Activated CD8-positive, alpha-beta memory T cell treated with anti-CD3 and anti-CD28 coated beads, Interleukin-2, amount 10 ng/mL, durations not matched to agents 7 days and 5 days (primary cell): ENCODE data around the gene NCL. TPM values are rescaled to one million over a fixed set of nuclear protein-coding genes. Genes with fewer than 3 reads are reported as not detected.
"Not testable (repeated sequence)": the region's sequence is repeated elsewhere in the genome, so short reads cannot be mapped to it uniquely, and the experiment has no call there.

Source experiments
- ATAC-seq: fragments of 150-1000 bp; cut with Tn5 transposase; one replicate; pipeline ENCODE4 v1.10.0; 2021; ENCODE audit warnings: moderate library complexity
- CTCF ChIA-PET: fragments of 350-600 bp; sonication (Branson Sonifier 250); formaldehyde crosslinking; loops from one replicate; lab custom pipeline; 2021; ENCODE audit warnings: antibody characterized with exemption; lab: Charles Lee
- DNase-seq: peaks from one replicate; pipeline ENCODE4 v3.0.0-alpha.2; 2020
- H3K27ac Mint-ChIP-seq: one replicate; pipeline ENCODE4 v1.8.0; 2021; ENCODE audit warnings: mild to moderate bottlenecking, mixed read lengths
- H3K27me3 Mint-ChIP-seq: one replicate; pipeline ENCODE4 v1.8.0; 2021; ENCODE audit warnings: mixed read lengths
- H3K36me3 Mint-ChIP-seq: one replicate; pipeline ENCODE4 v1.8.0; 2021; ENCODE audit warnings: mild to moderate bottlenecking, mixed read lengths
- H3K4me1 Mint-ChIP-seq: one replicate; pipeline ENCODE4 v1.8.0; 2021; ENCODE audit warnings: mixed read lengths
- H3K4me3 Mint-ChIP-seq: one replicate; pipeline ENCODE4 v1.8.0; 2021; ENCODE audit warnings: mild to moderate bottlenecking, moderate library complexity, mixed read lengths
- H3K9me3 Mint-ChIP-seq: one replicate; pipeline ENCODE4 v1.8.0; 2022; ENCODE audit warnings: low read depth, mixed read lengths
- total RNA-seq, 2 experiments: library from RNA; stranded (reverse); gene quantifications; one replicate each; pipeline ENCODE4 v1.2.3, GENCODE V29; 2021

The NCL gene
- total RNA-seq, 2 experiments from 2014 or later = 634 to 820 TPM

- H3K36me3 Mint-ChIP-seq = no peaks in the 10 kb centered on the region
- H3K9me3 Mint-ChIP-seq = no peaks in the 10 kb centered on the region
- CTCF ChIA-PET = interaction anchor here (1.0 to 1.9 kb wide), 2 partner anchors 9 to 193 kb away, joined by 3 to 4 read pairs; no protein-coding TSS in a partner anchor
- H3K4me1 Mint-ChIP-seq = peaks cover 13% of the 10 kb centered on the region
- peaks cover 5% of the 10 kb centered on the region for H3K27me3 Mint-ChIP-seq
- DNase-seq (no peak), ATAC-seq (no peak)
- no peak overlapping the region for H3K27ac Mint-ChIP-seq
- no peak overlapping the region for H3K4me3 Mint-ChIP-seq
Measured at GRCh38 chr2:231421051-231421580, 43.2 kb downstream of the NCL start.

GRCh38 chr2:231418820-231419640, 45.3 kb downstream of the NCL start:
- peaks cover 3% of the 10 kb centered on the region for H3K4me1 Mint-ChIP-seq
- no peak for ATAC-seq
- CTCF ChIA-PET = interaction anchor here (1.4 to 2.3 kb wide), 3 partner anchors 13 to 14 kb away, joined by 3 to 7 read pairs (median 6); no protein-coding TSS in a partner anchor
- no peak overlapping the region for H3K4me3 Mint-ChIP-seq
- no peaks in the 10 kb centered on the region for H3K36me3 Mint-ChIP-seq
- no peaks in the 10 kb centered on the region for H3K9me3 Mint-ChIP-seq
- no peak overlapping the region for H3K27ac Mint-ChIP-seq
- peaks cover 18% of the 10 kb centered on the region for H3K27me3 Mint-ChIP-seq
- DNase-seq = no peak

GRCh38 chr2:231415029-231415428, 49.3 kb downstream of the NCL start:
- no peak for ATAC-seq
- no peak for DNase-seq
- Mint-ChIP-seq H3K4me1 (peaks cover 8% of the 10 kb centered on the region), H3K27me3 (peaks cover 47% of the 10 kb centered on the region), H3K36me3 (peaks cover 2% of the 10 kb centered on the region), H3K9me3 (peaks cover 5% of the 10 kb centered on the region), H3K27ac (no peak overlapping the region), H3K4me3 (no peak overlapping the region)
- CTCF ChIA-PET = interaction anchor here (1.0 to 1.8 kb wide), 3 partner anchors 9 to 188 kb away, joined by 4 read pairs; no protein-coding TSS in a partner anchor

- Mint-ChIP-seq H3K4me3 (no peak overlapping the region), H3K27ac (no peak overlapping the region)
- CTCF ChIA-PET = interaction anchor here (1.7 to 4.5 kb wide), 3 partner anchors 38 to 187 kb away, joined by 4 to 35 read pairs (median 18); no protein-coding TSS in a partner anchor
Measured at GRCh38 chr2:231413921-231414476, 50.3 kb downstream of the NCL start.

GRCh38 chr2:231413456-231413855, 50.8 kb downstream of the NCL start:
- H3K27ac Mint-ChIP-seq = no peak overlapping the region
- H3K9me3 Mint-ChIP-seq = peaks cover 5% of the 10 kb centered on the region
- no peak for DNase-seq
- peaks cover 47% of the 10 kb centered on the region for H3K27me3 Mint-ChIP-seq
- ATAC-seq = no peak
- H3K36me3 Mint-ChIP-seq = peaks cover 2% of the 10 kb centered on the region
- CTCF ChIA-PET = interaction anchor here (1.1 to 4.5 kb wide), 4 partner anchors 9 to 186 kb away, joined by 3 to 35 read pairs (median 11); no protein-coding TSS in a partner anchor
- H3K4me3 Mint-ChIP-seq = no peak overlapping the region
- peaks cover 8% of the 10 kb centered on the region for H3K4me1 Mint-ChIP-seq

More at GRCh38 chr2:231413921-231414476, 50.3 kb downstream of the NCL start:
- no peak for ATAC-seq
- Mint-ChIP-seq H3K27me3 (peaks cover 47% of the 10 kb centered on the region), H3K9me3 (peaks cover 5% of the 10 kb centered on the region), H3K4me1 (peaks cover 8% of the 10 kb centered on the region), H3K36me3 (peaks cover 2% of the 10 kb centered on the region)
- DNase-seq = no peak

- Mint-ChIP-seq H3K36me3 (peaks cover 2% of the 10 kb centered on the region), H3K4me3 (no peak overlapping the region), H3K4me1 (peaks cover 8% of the 10 kb centered on the region), H3K27ac (no peak overlapping the region), H3K27me3 (peaks cover 43% of the 10 kb centered on the region), H3K9me3 (peaks cover 5% of the 10 kb centered on the region)
- no peak for ATAC-seq
- DNase-seq = no peak
- CTCF ChIA-PET = interaction anchor here (0.6 to 4.5 kb wide), 11 partner anchors 8 to 309 kb away, joined by 3 to 35 read pairs (median 5); no protein-coding TSS in a partner anchor
Measured at GRCh38 chr2:231412618-231412963, 51.7 kb downstream of the NCL start.

GRCh38 chr2:231411831-231412617, 52.3 kb downstream of the NCL start:
- Mint-ChIP-seq H3K27me3 (peaks cover 42% of the 10 kb centered on the region), H3K9me3 (peaks cover 5% of the 10 kb centered on the region), H3K36me3 (peaks cover 2% of the 10 kb centered on the region), H3K4me3 (peak overlapping the region; percentile 20), H3K27ac (no peak overlapping the region), H3K4me1 (peaks cover 8% of the 10 kb centered on the region)
- CTCF ChIA-PET = interaction anchor here (0.6 to 4.5 kb wide), 14 partner anchors 9 to 308 kb away, joined by 3 to 35 read pairs (median 5); partner anchors contain the start of gene HTR2B
- DNase-seq (peak; percentile 84), ATAC-seq (peak; percentile 99)

- Mint-ChIP-seq H3K36me3 (peaks cover 2% of the 10 kb centered on the region), H3K9me3 (peaks cover 5% of the 10 kb centered on the region), H3K27me3 (peaks cover 42% of the 10 kb centered on the region), H3K4me3 (no peak overlapping the region), H3K4me1 (peaks cover 16% of the 10 kb centered on the region), H3K27ac (no peak overlapping the region)
- CTCF ChIA-PET = interaction anchor here (0.8 to 4.5 kb wide), 8 partner anchors 9 to 589 kb away, joined by 3 to 35 read pairs (median 4); partner anchors contain the start of gene HTR2B
- DNase-seq = no peak
- ATAC-seq = no peak
Measured at GRCh38 chr2:231411237-231411636, 53.0 kb downstream of the NCL start.

GRCh38 chr2:231410293-231411004, 53.8 kb downstream of the NCL start:
- peaks cover 2% of the 10 kb centered on the region for H3K36me3 Mint-ChIP-seq
- peaks cover 21% of the 10 kb centered on the region for H3K4me1 Mint-ChIP-seq
- CTCF ChIA-PET = interaction anchor here (0.8 to 4.5 kb wide), 6 partner anchors 8 to 588 kb away, joined by 3 to 35 read pairs (median 4); no protein-coding TSS in a partner anchor
- ATAC-seq = no peak
- H3K9me3 Mint-ChIP-seq = peaks cover 5% of the 10 kb centered on the region
- no peak overlapping the region for H3K27ac Mint-ChIP-seq
- DNase-seq = no peak
- H3K27me3 Mint-ChIP-seq = peaks cover 41% of the 10 kb centered on the region
- no peak overlapping the region for H3K4me3 Mint-ChIP-seq

- DNase-seq (no peak), ATAC-seq (no peak)
- peaks cover 34% of the 10 kb centered on the region for H3K27me3 Mint-ChIP-seq
- no peak overlapping the region for H3K4me3 Mint-ChIP-seq
- peaks cover 26% of the 10 kb centered on the region for H3K4me1 Mint-ChIP-seq
- no peak overlapping the region for H3K27ac Mint-ChIP-seq
- CTCF ChIA-PET = interaction anchor here (1.9 kb wide), 1 partner anchor 42 kb away, joined by 5 read pairs; no protein-coding TSS in a partner anchor
- peaks cover 5% of the 10 kb centered on the region for H3K9me3 Mint-ChIP-seq
- peaks cover 2% of the 10 kb centered on the region for H3K36me3 Mint-ChIP-seq
Measured at GRCh38 chr2:231409776-231410175, 54.5 kb downstream of the NCL start.

- CTCF ChIA-PET = interaction anchor here (1.9 to 4.7 kb wide), 3 partner anchors 12 to 181 kb away, joined by 5 to 32 read pairs (median 29); partner anchors contain the start of gene B3GNT7
- DNase-seq, H3K36me3 Mint-ChIP-seq, H3K27ac Mint-ChIP-seq, H3K9me3 Mint-ChIP-seq, ATAC-seq, H3K4me3 Mint-ChIP-seq: not testable (repeated sequence)
- peaks cover 29% of the 10 kb centered on the region for H3K27me3 Mint-ChIP-seq
- H3K4me1 Mint-ChIP-seq = peaks cover 26% of the 10 kb centered on the region
Measured at GRCh38 chr2:231408304-231408703, 56.0 kb downstream of the NCL start.

- ATAC-seq, DNase-seq, H3K4me3 Mint-ChIP-seq, H3K36me3 Mint-ChIP-seq, H3K27ac Mint-ChIP-seq, H3K9me3 Mint-ChIP-seq: not testable (repeated sequence)
- H3K4me1 Mint-ChIP-seq = peaks cover 26% of the 10 kb centered on the region
- H3K27me3 Mint-ChIP-seq = peaks cover 31% of the 10 kb centered on the region
- CTCF ChIA-PET = interaction anchor here (1.2 to 4.7 kb wide), 6 partner anchors 12 to 211 kb away, joined by 3 to 32 read pairs (median 22); partner anchors contain the start of gene B3GNT7
Measured at GRCh38 chr2:231407686-231408085, 56.6 kb downstream of the NCL start.
